HG03039 (cell line): ENCODE results near the gene DEFB113.

Source experiments
- ATAC-seq: cut with Tn5 transposase; IDR thresholded peaks from one replicate; pipeline ENCODE4 v1.9.1; 2021; ENCODE audit warnings: mild to moderate bottlenecking, moderate library complexity; ENCODE audit not compliant: unreplicated experiment

The DEFB113 gene

GRCh38 chr6:49937017-49937416, 32.4 kb downstream of the DEFB113 start:
- no peak for ATAC-seq

- no peak for ATAC-seq
Observed at GRCh38 chr6:49935387-49935786, 34.0 kb downstream of the DEFB113 start.

- no peak for ATAC-seq
Observed at GRCh38 chr6:49934770-49935169, 34.7 kb downstream of the DEFB113 start.

- ATAC-seq: no peak
Observed at GRCh38 chr6:49933526-49933925, 35.9 kb downstream of the DEFB113 start.

GRCh38 chr6:49929340-49929739, 40.1 kb downstream of the DEFB113 start:
- no peak for ATAC-seq

GRCh38 chr6:49923826-49924225, 45.6 kb downstream of the DEFB113 start:
- ATAC-seq: no peak

GRCh38 chr6:49919935-49920644, 49.3 kb downstream of the DEFB113 start:
- no peak for ATAC-seq

- no peak for ATAC-seq
Observed at GRCh38 chr6:49919261-49919660, 50.2 kb downstream of the DEFB113 start.

GRCh38 chr6:49918787-49919186, 50.6 kb downstream of the DEFB113 start:
- ATAC-seq: no peak
